HG03060 (cell line): ENCODE data around the gene CD151.

ENCODE experiments used
- ATAC-seq: cut with Tn5 transposase; IDR thresholded peaks from one replicate; pipeline ENCODE4 v1.9.1; 2021; ENCODE audit warnings: low read depth, moderate number of reproducible peaks; ENCODE audit not compliant: unreplicated experiment

The CD151 gene

GRCh38 chr11:827897-828192 lies 4.9 kb upstream of the CD151 start, which contains the start of gene CRACR2B:
Gene CRACR2B (plus strand): TSS chr11:827919. CDS start chr11:828608, 689 bp downstream.
- ATAC-seq = no peak

GRCh38 chr11:828506-829175 lies 4.1 kb upstream of the CD151 start:
- ATAC-seq = no peak

GRCh38 chr11:829176-829846 lies 3.4 kb upstream of the CD151 start:
- ATAC-seq = no peak

- no peak for ATAC-seq
Observed at GRCh38 chr11:829847-830294, 2.9 kb upstream of the CD151 start.

- no peak for ATAC-seq
Observed at GRCh38 chr11:830295-831117, 2.2 kb upstream of the CD151 start.

GRCh38 chr11:831118-831864 lies 1.5 kb upstream of the CD151 start:
- ATAC-seq = no peak

GRCh38 chr11:831961-832528 lies 707 bp upstream of the CD151 start:
- ATAC-seq = no peak

GRCh38 chr11:833114-833791 lies 501 bp downstream of the CD151 start:
- no peak for ATAC-seq

GRCh38 chr11:833849-834311 lies 1.1 kb downstream of the CD151 start:
- ATAC-seq = no peak

GRCh38 chr11:834371-835316 lies 1.9 kb downstream of the CD151 start:
- ATAC-seq = no peak

GRCh38 chr11:836274-836673 lies 3.5 kb downstream of the CD151 start:
- ATAC-seq = no peak

- no peak for ATAC-seq
Observed at GRCh38 chr11:836700-837099, 3.9 kb downstream of the CD151 start.

GRCh38 chr11:837189-837989 lies 4.6 kb downstream of the CD151 start:
- ATAC-seq = no peak

GRCh38 chr11:837990-838307 lies 5.2 kb downstream of the CD151 start:
- ATAC-seq = no peak

- no peak for ATAC-seq
Observed at GRCh38 chr11:838441-839279, 5.9 kb downstream of the CD151 start.

GRCh38 chr11:839280-839623 lies 6.5 kb downstream of the CD151 start:
- no peak for ATAC-seq

- ATAC-seq = no peak
Observed at GRCh38 chr11:839875-840617, 7.3 kb downstream of the CD151 start.
